Mucosa of descending colon (tissue), 3 donors: Measurements from ENCODE around the gene ZNF280D. TPM values are rescaled to one million over a fixed set of nuclear protein-coding genes. Genes with fewer than 3 reads are reported as not detected.

ENCODE experiments used
- ATAC-seq: fragments of 200-7000 bp; cut with Tn5 transposase; one replicate; pipeline ENCODE4 v1.9.1; 2020; ENCODE audit warnings: mild to moderate bottlenecking, moderate library complexity
- DNase-seq, 3 donors: peaks; one replicate each; pipeline ENCODE4 v3.0.0-alpha.2; 2020
- H3K36me3 ChIP-seq: fragments of 200-600 bp; one replicate; pipeline ENCODE4 v1.8.0; 2021; ENCODE audit warnings: low read depth, mild to moderate bottlenecking
- H3K4me1 ChIP-seq: fragments of 200-600 bp; one replicate; pipeline ENCODE4 v1.8.0; 2021; ENCODE audit warnings: low read depth, mild to moderate bottlenecking
- H3K4me3 ChIP-seq: fragments of 200-600 bp; one replicate; pipeline ENCODE4 v1.8.0; 2021; ENCODE audit warnings: mild to moderate bottlenecking
- H3K9me3 ChIP-seq: fragments of 200-600 bp; one replicate; pipeline ENCODE4 v1.8.0; 2021; ENCODE audit warnings: mild to moderate bottlenecking
- intact Hi-C, 2 donors: fragments of 100-400 bp; cut with DNase I in 1 of 2; cut with micrococcal nuclease in 1 of 2; formaldehyde crosslinking; loops; one replicate each; pipeline versions ENCODE4 v1.11.0 to v1.11.1; 2022; cut with DNase I, micrococcal nuclease
- total RNA-seq, 3 donors: library from RNA; stranded (reverse); fragmentation: NEBNext Ultra II Directional in 2 of 3; extraction: Animal tissue kit (Norgen Biotek cat#: 25700) in 2 of 3; gene quantifications; one replicate each; pipeline versions ENCODE4 v1.2.1 to v1.2.4, GENCODE V29; 2021 to 2023
- TF ChIP-seq, protein P1 (sequence below): fragments of 200-600 bp; IDR thresholded peaks from one replicate; pipeline ENCODE4 v1.8.0; 2022; ENCODE audit warnings: antibody characterized with exemption, mild to moderate bottlenecking
- donor health status: DM: no; HTN: no; CAD: no; lungs with moderate emphysema.
- donor health status: DM: no; HTN: no; CAD: no.
- donor health status: DM: no; HTN: yes; CAD: no.

Gene ZNF280D
- total RNA-seq, 3 donors from 2014 or later, result 29.6 to 51.0 (median 39.8) TPM

DNA sequence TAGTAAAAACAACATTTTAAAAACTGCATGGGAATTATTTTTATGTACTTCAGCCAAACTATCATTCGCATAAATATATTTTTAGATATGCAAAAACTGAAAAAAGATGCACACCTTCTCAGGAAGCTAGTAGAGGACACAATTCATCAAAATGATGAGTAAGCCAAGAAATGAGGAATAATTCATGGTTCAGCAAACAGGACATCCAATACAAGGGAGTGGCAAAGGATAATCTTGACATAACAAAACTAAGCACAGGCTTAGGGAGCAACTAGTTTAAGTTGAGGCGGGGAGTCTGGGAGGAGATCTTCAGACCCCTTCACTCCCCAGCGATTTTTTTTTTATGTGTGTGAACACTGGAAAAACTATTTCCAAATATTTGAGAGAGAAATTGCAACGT lies 93.7 kb downstream of the ZNF280D start:
- H3K4me3 ChIP-seq, result no peak overlapping the region
- no peaks in the 10 kb centered on the region for H3K36me3 ChIP-seq
- TF ChIP-seq, protein P1, sequence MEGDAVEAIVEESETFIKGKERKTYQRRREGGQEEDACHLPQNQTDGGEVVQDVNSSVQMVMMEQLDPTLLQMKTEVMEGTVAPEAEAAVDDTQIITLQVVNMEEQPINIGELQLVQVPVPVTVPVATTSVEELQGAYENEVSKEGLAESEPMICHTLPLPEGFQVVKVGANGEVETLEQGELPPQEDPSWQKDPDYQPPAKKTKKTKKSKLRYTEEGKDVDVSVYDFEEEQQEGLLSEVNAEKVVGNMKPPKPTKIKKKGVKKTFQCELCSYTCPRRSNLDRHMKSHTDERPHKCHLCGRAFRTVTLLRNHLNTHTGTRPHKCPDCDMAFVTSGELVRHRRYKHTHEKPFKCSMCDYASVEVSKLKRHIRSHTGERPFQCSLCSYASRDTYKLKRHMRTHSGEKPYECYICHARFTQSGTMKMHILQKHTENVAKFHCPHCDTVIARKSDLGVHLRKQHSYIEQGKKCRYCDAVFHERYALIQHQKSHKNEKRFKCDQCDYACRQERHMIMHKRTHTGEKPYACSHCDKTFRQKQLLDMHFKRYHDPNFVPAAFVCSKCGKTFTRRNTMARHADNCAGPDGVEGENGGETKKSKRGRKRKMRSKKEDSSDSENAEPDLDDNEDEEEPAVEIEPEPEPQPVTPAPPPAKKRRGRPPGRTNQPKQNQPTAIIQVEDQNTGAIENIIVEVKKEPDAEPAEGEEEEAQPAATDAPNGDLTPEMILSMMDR, result no peak
- DNase-seq (no peak), ATAC-seq (no peak)
- no peaks in the 10 kb centered on the region for H3K4me1 ChIP-seq
- intact Hi-C loops, result no loop called here
- no peaks in the 10 kb centered on the region for H3K9me3 ChIP-seq

DNA sequence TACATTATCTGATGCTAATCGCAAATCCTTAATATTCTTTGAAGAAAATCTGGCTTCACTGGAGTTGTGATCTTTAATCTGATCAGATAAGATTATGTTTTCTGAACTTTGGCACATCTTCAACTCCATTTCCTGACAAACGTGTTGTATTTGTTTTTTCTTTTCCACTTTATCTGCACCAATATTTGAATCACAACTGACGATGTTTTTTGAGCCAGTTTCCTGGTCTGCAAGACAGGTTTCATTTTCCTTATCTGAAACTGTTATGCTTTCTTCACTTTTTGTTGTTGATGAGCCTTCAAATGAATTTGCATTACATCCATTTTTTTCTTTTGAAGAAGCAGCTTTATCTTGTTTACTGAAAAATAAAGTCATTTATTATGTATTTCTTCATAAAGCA lies 101.5 kb downstream of the ZNF280D start:
- Histone ChIP-seq H3K36me3 (no peaks in the 10 kb centered on the region), H3K4me3 (no peak overlapping the region), H3K4me1 (no peaks in the 10 kb centered on the region), H3K9me3 (no peaks in the 10 kb centered on the region)
- ATAC-seq (peak; percentile 28), DNase-seq (no peak)
- intact Hi-C loops, result no loop called here
- TF ChIP-seq, protein P1, result no peak

DNA sequence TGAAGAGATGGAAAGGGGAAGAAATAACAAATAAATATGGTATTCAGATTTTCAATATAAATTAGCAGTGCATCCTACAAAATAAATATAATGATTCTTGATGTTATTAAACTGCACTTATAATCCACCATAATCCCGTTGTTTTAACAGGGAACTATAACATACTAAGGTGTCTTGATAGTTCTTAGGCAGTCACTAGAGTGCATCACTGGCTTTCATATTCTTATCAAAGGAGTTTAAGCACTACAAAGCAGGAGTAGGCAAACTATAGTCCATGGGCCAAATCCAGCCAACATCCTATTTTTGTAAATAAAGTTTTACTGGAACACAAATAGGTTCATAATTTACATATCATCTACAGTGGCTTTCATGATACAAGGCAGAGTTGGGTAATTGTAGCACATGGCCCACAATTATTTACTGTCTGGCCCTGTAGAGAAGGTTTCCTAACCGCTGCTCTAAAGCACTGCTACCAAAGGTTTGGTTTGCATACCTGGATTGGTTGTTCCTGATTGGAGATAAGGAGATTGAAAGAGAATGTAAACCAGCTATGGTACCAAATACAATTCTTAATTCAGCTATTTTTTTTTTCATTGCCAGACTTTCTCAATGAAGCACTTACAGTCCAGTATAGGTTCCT lies 104.3 kb downstream of the ZNF280D start:
- Histone ChIP-seq H3K4me3 (no peak overlapping the region), H3K9me3 (no peaks in the 10 kb centered on the region), H3K4me1 (no peaks in the 10 kb centered on the region), H3K36me3 (no peaks in the 10 kb centered on the region)
- no peak for ATAC-seq
- intact Hi-C loops, result no loop called here
- DNase-seq, result no peak
- TF ChIP-seq, protein P1, result no peak

DNA sequence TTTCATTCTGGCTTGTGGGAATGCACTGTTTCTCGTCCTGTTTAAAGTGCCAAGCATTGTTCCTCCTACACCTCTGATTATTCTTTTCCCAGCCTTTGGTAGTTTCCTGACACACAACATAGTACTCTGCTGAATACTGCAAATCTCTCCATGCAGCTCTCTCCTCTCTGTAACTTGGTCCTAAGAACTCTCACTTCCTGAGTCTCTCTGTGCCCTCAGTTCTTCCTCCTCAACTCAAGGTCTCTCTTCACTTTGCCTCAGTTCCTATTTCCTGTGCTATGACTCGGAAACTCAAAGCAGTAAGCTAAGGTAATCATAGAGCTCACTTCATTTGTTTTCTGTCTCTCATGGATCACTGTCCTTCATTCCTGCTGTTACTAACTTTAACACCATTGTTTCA lies 113.4 kb downstream of the ZNF280D start:
- Histone ChIP-seq H3K4me3 (no peak overlapping the region), H3K9me3 (no peaks in the 10 kb centered on the region), H3K4me1 (no peaks in the 10 kb centered on the region), H3K36me3 (no peaks in the 10 kb centered on the region)
- TF ChIP-seq, protein P1, result no peak
- no peak for ATAC-seq
- intact Hi-C loops, result no loop called here
- no peak for DNase-seq

DNA sequence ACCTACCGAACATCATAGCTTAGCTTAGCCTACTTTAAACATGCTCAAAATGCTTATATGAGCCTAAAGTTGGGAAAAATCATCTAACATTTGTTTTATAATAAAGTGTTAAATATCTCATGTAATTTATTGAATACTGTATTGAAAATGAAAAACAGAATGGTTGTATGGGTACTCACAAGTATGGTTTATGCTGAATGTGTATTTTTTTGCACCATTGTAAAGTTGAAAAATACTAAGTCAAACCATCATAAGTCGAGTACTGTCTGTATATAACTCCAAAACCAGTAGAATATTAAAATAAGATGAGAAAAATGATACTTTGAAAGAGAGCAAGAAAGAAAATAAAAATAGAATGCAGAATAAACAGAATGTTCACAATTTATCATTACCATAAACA lies 115.7 kb downstream of the ZNF280D start:
- no peak for DNase-seq
- intact Hi-C loops, result no loop called here
- H3K9me3 ChIP-seq, result no peaks in the 10 kb centered on the region

More for the DNA sequence above, 115.7 kb downstream of the ZNF280D start:
- H3K36me3 ChIP-seq, result no peaks in the 10 kb centered on the region
- no peak for ATAC-seq
- no peak overlapping the region for H3K4me3 ChIP-seq
- H3K4me1 ChIP-seq, result no peaks in the 10 kb centered on the region
- TF ChIP-seq, protein P1, result no peak
